HG03064 (cell line): ENCODE measurements around the gene RACK1.
"Not testable (repeated sequence)": the region's sequence is repeated elsewhere in the genome, so short reads cannot be mapped to it uniquely, and the experiment has no call there.

ENCODE experiments used
- ATAC-seq: cut with Tn5 transposase; IDR thresholded peaks from one replicate; pipeline ENCODE4 v1.9.1; 2021; ENCODE audit warnings: low read depth; ENCODE audit not compliant: unreplicated experiment

Gene RACK1

GRCh38 chr5:181217111-181217802 is 26.4 kb downstream of the RACK1 start:
- ATAC-seq, result peak; percentile 14

- no peak for ATAC-seq
Measured at GRCh38 chr5:181215997-181216989, 27.4 kb downstream of the RACK1 start.

GRCh38 chr5:181214249-181214648 is 29.5 kb downstream of the RACK1 start:
- not testable (repeated sequence) for ATAC-seq

GRCh38 chr5:181212934-181213333 is 30.8 kb downstream of the RACK1 start:
- no peak for ATAC-seq

- ATAC-seq, result no peak
Measured at GRCh38 chr5:181212080-181212479, 31.6 kb downstream of the RACK1 start.

- no peak for ATAC-seq
Measured at GRCh38 chr5:181211208-181211607, 32.5 kb downstream of the RACK1 start.

GRCh38 chr5:181210698-181211097 is 33.0 kb downstream of the RACK1 start:
- ATAC-seq, result not testable (repeated sequence)

- ATAC-seq, result not testable (repeated sequence)
Measured at GRCh38 chr5:181210148-181210547, 33.6 kb downstream of the RACK1 start.

- not testable (repeated sequence) for ATAC-seq
Measured at GRCh38 chr5:181209006-181209405, 34.7 kb downstream of the RACK1 start.

GRCh38 chr5:181207960-181208253 is 35.8 kb downstream of the RACK1 start:
- no peak for ATAC-seq

GRCh38 chr5:181207214-181207959 is 36.3 kb downstream of the RACK1 start:
- no peak for ATAC-seq

- no peak for ATAC-seq
Measured at GRCh38 chr5:181205761-181206649, 37.7 kb downstream of the RACK1 start.

GRCh38 chr5:181204826-181205760 is 38.6 kb downstream of the RACK1 start, which contains the start of gene TRIM7:
Gene TRIM7 (minus strand): TSS chr5:181205196. CDS start chr5:181205110, 86 bp downstream.
- no peak for ATAC-seq

GRCh38 chr5:181204113-181204825 is 39.4 kb downstream of the RACK1 start:
- no peak for ATAC-seq

GRCh38 chr5:181203777-181204112 is 40.0 kb downstream of the RACK1 start:
- ATAC-seq, result no peak

GRCh38 chr5:181203093-181203711 is 40.5 kb downstream of the RACK1 start:
- no peak for ATAC-seq

- ATAC-seq, result no peak
Measured at GRCh38 chr5:181200816-181201215, 42.9 kb downstream of the RACK1 start.
